ENCODE measurements around the gene EDEM1. TPM values are rescaled to one million over a fixed set of nuclear protein-coding genes. Genes with fewer than 3 reads are reported as not detected.

The EDEM1 gene
- total RNA-seq, 1 donor from 2014 or later: 88.6 TPM

- Histone ChIP-seq H3K27ac (no peak overlapping the region), H3K4me3 (no peak overlapping the region), H3K9me3 (no peaks in the 10 kb centered on the region), H3K27me3 (no peaks in the 10 kb centered on the region), H3K4me1 (no peaks in the 10 kb centered on the region), H3K36me3 (no peaks in the 10 kb centered on the region)
- intact Hi-C loops (cut with DNase I): no loop called here
- no peak for ATAC-seq
- TF ChIP-seq CTCF (IDR thresholded peaks at IDR 0.05): no peak
- DNase-seq: no peak
Observed at GRCh38 chr3:5254281-5255048, 67.0 kb downstream of the EDEM1 start.

- no peak for ATAC-seq
- Histone ChIP-seq H3K4me3 (no peak overlapping the region), H3K36me3 (no peaks in the 10 kb centered on the region), H3K27me3 (no peaks in the 10 kb centered on the region), H3K27ac (no peak overlapping the region), H3K9me3 (no peaks in the 10 kb centered on the region), H3K4me1 (no peaks in the 10 kb centered on the region)
- intact Hi-C loops (cut with DNase I): no loop called here
- no peak for TF ChIP-seq CTCF (IDR thresholded peaks at IDR 0.05)
- no peak for DNase-seq
Observed at GRCh38 chr3:5255404-5256344, 68.2 kb downstream of the EDEM1 start.

GRCh38 chr3:5258526-5258925 is 71.0 kb downstream of the EDEM1 start:
- Histone ChIP-seq H3K4me1 (no peaks in the 10 kb centered on the region), H3K4me3 (no peak overlapping the region), H3K27ac (no peak overlapping the region), H3K27me3 (no peaks in the 10 kb centered on the region), H3K9me3 (no peaks in the 10 kb centered on the region), H3K36me3 (no peaks in the 10 kb centered on the region)
- ATAC-seq (no peak), DNase-seq (no peak)
- intact Hi-C loops (cut with DNase I): no loop called here
- no peak for TF ChIP-seq CTCF (IDR thresholded peaks at IDR 0.05)

- Histone ChIP-seq H3K9me3 (no peaks in the 10 kb centered on the region), H3K27ac (no peak overlapping the region), H3K4me3 (no peak overlapping the region), H3K36me3 (no peaks in the 10 kb centered on the region), H3K4me1 (no peaks in the 10 kb centered on the region), H3K27me3 (no peaks in the 10 kb centered on the region)
- no peak for TF ChIP-seq CTCF (IDR thresholded peaks at IDR 0.05)
- ATAC-seq (no peak), DNase-seq (no peak)
- intact Hi-C loops (cut with DNase I): no loop called here
Observed at GRCh38 chr3:5260992-5261501, 73.5 kb downstream of the EDEM1 start.

- no peak for DNase-seq
- Histone ChIP-seq H3K27ac (no peak overlapping the region), H3K4me3 (no peak overlapping the region), H3K4me1 (no peaks in the 10 kb centered on the region), H3K27me3 (no peaks in the 10 kb centered on the region), H3K9me3 (no peaks in the 10 kb centered on the region), H3K36me3 (no peaks in the 10 kb centered on the region)
- no peak for TF ChIP-seq CTCF (IDR thresholded peaks at IDR 0.05)
- no peak for ATAC-seq
- intact Hi-C loops (cut with DNase I): no loop called here
Observed at GRCh38 chr3:5262507-5262906, 75.0 kb downstream of the EDEM1 start.

Measured in upper lobe of right lung (tissue), 1 donor.